CD4-positive, alpha-beta T cell treated with Interleukin-10 for 1 hour (primary cell): ENCODE results near the gene PROM1.

Experiments used
- DNase-seq: peaks from one replicate; pipeline ENCODE4 v3.0.0-alpha.2; 2020

The PROM1 gene

GRCh38 chr4:15936495-15936894 lies 147.3 kb downstream of the PROM1 start:
- DNase-seq = no peak

- no peak for DNase-seq
Measured at GRCh38 chr4:15935504-15936402, 148.1 kb downstream of the PROM1 start.

- DNase-seq = no peak
Measured at GRCh38 chr4:15934259-15934658, 149.6 kb downstream of the PROM1 start.

DNA sequence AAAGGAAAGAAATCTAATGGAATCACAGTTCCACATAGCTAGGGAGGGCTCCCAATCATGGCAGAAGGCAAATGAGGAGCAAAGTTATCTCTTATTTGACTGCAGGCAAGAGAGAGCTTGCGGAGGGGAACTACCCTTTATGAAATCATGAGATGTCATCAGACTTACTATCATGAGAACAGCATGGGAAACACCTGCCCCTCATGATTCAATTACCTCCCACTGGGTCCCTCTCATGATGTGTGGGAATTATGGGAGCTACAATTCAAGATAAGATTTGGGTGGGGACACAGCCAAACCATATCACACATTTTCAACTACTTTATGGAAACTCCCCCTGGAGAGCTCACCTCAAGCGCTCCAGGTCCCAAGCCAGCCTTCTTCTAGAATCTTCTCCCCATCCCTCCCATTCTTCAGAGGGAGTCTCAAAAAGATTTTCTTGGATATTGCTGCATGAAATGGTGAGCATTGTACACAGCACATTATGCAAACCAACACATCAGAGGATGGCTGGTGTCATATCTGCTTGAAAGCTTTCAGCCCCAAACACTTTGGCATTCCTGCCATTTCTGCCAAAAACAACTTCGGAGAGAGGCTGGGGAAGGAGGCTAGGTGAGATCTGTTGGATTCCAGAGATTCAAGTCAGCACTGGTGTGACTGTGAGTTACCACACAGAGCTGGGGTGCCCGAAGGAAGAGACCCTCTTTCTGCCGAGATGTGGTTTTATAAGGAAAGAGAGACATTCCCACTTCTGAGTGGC lies 152.2 kb downstream of the PROM1 start:
- no peak for DNase-seq

- no peak for DNase-seq
Measured at GRCh38 chr4:15930314-15930713, 153.5 kb downstream of the PROM1 start.

DNA sequence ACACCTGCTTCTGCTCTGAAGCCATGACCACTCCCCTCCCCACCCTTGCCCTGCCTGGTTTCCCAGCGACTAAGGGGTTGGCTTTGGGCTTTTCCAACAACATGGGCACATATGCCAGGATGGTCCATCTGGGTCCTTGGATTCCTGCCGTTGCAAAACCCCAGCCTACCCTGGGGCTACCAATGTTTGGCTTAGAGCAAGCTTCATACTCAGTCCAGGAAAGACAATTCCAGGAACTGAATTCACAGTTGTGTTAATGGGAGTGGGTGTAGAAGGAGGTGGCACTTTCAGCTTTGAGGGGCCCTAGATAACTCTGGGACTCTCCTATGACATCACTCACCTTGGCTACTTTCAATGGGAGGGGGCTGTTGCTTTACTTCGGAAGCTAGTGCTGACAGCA lies 154.3 kb downstream of the PROM1 start:
- DNase-seq = no peak

DNA sequence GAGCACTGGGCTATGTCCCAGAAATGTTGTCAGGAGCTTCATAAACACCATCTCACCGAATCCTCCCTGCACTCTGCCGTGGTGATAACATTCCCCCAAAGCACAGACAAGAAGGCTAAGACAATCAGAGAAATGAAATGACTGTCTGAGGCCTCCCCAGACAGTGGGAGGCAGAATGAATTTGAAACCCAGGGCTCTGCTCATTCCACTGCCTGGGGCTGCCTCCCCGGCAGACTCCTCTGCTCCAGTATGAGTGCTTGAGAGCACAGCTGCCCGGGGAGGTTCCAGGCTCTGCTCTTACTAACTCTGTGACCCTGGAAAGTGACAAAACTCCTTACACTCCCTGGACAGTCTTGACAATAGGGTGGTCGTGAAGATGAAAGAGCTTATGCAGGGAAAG lies 154.9 kb downstream of the PROM1 start:
- DNase-seq = no peak

DNA sequence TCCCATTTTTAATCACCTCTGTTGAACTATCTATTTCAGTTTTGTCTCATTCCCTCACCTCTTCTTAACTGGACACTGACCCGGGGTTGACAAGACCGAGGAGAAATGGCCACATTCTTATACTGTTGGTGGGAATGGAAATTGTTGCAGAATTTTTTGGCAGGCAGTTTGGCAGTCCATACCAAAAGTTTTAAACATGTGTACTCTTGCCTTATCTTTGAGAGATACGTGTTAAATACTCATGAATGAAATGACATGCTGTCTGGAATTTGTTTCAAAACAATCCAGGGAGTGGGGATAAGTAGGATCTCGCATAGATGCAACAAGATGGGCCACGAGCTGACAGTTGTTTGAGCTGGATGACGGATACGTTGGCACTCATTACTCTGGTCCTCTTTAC lies 157.3 kb downstream of the PROM1 start:
- no peak for DNase-seq

- no peak for DNase-seq
Measured at GRCh38 chr4:15925830-15926229, 158.0 kb downstream of the PROM1 start.

GRCh38 chr4:15921592-15921932 lies 162.3 kb downstream of the PROM1 start:
- no peak for DNase-seq

DNA sequence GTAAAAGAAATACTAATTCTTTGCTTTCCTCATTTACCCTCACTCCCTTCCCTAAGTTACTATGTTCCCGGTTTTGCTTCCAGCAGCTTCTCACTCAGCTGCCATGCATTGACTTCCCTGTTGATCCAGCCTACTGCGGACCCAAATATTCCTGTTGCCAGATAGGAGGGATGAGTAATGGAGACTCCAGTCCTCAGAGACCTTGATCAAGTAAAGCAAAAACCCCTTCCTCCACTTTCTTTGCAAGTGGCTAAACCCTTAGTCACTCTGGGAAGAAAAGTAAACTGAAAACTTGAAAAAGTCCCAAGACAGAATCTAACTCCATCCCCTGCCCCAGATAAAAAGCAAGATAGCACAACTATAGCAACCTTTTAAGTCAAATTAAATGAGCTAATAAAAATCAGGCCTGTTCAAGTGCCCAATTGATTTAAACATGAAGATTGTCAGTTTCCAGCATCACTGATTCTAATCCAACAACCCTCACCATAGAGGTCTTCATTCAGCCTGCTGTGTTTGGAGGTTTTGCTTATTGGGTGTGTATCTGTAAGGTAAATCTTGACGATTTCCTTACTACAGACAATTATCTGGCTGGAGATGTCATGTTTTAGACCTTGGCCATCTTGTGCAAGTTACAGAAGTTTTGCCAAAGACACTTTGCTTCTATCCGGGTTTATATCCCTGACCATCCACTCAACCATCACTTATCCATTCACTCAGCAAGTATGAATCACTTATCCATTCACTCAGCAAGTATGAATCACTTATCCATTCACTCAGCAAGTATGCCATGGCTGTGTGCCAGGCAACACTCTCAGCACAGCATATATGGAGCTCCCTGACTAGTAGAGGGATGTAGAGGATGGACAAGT lies 162.9 kb downstream of the PROM1 start:
- DNase-seq = no peak

GRCh38 chr4:15918484-15919129 lies 165.2 kb downstream of the PROM1 start:
- DNase-seq = no peak
